NK-92 treated with Interleukin-12 subunit alpha and Interleukin-12 subunit beta, amount 100 ng/mL, for 24 hours (cell line): ENCODE measurements around the gene PLCL1.

Experiments
- DNase-seq: peaks from one replicate; lab custom pipeline; 2025; lab: John Stamatoyannopoulos, UW

The PLCL1 gene

DNA sequence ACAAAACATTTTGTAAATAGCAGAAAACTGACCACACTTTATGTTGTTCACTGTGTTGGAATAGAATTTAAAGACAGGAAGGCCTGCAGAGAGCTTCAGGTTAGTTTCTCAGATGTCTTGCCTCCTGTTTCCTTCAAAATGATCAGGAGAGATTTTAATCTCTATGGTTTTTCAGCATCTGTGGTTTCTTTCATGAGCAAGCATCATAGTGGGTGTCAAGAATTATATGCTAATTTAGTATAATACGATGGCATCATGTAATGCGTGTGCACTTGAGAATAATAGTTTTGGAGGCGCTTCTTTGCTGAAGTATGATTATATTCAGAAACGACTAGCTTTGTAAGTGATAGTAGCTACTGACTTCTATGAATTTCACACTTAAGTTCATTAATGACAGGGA lies 149.9 kb downstream of the PLCL1 start:
- no peak for DNase-seq

DNA sequence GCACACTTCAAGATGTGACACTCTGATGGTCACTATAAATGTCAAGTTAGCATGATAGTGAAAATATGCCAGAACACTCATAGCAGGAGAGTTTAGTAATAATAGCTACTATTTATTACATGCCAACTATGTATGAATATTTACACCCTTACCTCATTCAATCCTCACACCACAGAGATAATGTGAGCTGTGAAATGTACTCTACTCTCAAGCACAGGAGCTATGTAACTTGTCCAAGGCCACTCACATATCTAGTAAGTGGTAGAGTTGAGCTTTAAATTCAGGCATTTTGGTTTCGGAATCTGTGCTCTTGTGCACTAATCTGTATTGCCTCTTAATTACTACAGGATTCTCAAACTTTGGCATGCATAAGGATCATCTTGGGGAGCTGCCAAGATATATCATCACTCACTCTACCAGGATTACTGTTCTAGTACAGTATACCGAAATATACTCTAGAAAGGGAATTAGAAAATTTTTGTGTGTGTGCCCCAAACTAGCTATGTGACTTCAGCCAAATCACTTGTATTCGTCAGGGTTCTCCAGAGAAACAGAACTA lies 154.3 kb downstream of the PLCL1 start:
- DNase-seq, result no peak

DNA sequence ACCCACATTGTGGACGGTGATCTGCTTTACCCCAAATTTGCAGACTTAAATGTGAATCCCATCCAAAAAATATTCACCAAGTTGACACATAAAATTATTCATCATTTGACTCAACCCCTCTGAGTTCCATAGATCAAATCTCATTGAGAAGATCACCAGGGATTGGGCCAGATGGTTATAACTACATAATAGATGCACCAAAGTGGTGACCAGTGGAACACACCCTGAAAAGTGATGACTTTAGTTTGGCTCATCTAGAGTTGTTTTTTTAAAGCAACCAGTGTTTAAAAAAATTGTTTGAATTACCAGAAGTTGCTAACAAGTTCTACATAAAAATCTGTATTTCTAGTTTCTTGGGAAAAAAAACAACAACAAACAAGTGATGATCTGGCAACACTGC lies 155.0 kb downstream of the PLCL1 start:
- DNase-seq, result no peak

DNA sequence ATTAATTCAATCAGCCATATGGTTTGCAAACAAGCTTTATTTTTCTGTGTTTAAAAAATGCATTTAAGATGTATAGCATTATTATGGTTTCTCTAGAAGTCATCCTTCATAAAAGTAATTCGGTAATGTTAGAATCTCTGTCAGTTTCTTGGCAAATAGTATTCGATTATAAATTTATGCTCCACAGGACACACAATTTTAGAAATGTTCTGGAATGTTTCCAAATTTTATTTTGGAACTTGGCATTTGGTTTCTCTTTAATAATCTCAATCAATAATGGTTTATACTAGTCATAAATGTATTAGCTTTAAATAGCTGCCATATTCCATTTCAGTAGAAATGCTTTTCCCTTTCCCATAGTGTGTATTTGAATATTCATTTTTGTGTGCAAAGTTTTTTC lies 156.4 kb downstream of the PLCL1 start:
- DNase-seq, result no peak

DNA sequence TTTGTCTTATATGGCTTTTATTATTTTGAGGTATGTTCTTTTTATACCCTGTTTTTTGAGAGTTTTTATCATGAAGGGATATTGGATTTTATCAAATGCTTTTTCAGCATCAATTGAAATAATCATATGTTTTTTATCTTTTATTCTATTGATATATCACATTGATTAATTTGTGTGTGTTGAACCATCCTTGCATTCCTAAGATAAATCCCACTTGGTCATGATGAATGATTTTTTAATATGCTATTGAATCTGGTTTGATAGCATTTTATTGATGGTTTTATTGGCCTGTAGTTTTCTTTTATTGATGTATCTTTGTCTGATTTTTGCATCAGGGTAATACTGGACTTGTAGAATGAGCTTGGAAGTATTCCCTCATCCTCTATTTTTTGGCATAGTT lies 160.3 kb downstream of the PLCL1 start:
- no peak for DNase-seq

DNA sequence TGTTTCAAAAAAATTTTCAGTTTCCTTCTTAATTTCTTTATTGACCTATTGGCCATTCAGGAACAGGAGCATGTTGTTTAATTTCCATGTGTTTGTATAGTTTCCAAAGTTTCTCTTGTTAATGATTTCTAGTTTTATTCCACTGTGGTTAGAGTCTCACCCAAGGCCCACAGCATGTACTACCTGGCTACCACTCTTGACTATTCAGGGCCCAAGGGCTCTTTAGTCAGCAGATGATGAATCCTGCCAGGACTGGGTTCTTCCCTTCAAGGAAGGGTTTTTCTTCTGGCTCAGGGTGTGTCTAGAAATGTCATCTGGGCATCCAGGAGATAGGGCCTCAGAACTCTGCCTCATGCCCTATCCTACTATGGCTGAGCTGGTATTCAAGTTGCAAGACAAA lies 161.4 kb downstream of the PLCL1 start:
- no peak for DNase-seq

DNA sequence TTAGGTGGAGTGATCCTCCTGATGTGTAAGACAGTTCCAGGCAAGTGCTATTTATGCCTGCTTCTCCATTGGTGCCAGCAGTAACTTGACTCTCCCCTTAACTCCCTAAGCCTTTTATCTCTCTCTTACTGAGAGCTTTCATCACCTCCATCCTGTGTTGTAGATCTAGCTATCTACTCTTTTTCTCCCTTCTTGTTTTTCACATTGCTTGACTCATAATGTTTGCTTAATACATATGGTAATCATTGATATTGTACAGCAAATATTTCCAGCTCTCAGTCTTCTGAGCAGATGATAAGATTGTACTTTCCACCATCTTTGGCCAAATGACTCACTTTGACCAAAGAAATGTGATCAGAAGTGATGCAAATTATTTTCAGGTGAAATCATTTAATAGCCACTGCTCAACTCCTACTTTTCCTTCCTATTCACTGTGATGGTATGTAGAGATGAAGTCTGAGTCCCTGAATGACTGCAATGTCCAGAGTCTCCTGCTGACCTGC lies 165.0 kb downstream of the PLCL1 start:
- DNase-seq, result no peak

DNA sequence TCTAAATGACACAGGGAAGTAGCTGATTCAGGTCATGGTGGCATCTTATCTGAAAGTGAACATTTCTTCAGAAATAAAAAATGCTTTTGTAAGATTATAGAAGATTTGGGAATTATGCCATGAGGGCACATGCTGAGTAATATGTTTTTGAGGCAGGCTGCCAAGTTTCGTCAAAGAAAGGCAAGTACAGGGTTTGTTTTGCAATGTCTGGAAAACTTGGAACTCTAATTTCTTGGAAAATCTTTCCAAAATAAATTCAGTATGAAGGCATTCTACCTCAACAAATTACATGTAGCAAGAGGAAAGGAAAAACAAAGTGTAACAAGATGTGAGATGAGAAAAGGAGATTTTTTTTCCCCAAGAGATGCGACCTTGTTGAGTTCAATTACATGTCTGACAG lies 167.7 kb downstream of the PLCL1 start:
- no peak for DNase-seq

DNA sequence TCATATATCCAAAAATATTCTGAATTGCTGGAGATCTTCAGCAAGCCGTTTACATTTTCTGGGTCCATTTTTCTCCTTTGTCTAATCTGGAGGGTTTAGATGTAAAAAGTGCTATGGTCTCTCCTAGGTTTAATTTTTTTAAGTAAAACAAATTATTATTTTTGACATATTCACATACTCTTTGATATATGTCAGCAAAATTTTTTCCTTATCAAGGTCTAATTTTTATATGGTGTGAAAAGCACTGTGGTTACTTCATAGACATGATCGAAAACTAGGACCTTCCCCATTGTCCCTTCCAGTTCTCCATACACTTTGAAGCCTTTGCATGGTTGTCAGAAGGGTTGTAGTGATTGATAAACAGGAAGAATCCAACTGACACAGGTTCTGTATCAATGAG lies 168.2 kb downstream of the PLCL1 start:
- DNase-seq, result no peak

DNA sequence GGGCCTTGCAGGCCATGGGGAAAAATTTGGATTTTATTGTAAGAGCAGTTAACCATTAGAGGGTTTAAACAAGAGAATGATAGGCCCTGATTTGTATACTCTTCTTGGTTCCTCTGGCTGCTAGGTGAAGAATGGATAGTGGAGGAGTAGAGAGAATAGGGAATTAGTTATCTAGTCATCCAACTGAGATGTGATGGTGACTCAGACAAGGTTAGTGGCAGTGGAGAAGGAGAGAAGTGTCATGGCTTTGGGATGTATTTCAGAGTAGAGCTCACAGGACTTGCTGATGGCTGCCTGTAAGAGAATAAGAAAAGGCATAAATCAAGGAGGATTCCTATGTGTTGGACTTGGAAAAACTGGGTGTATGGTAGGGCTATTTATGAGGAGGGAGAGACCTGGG lies 169.4 kb downstream of the PLCL1 start:
- DNase-seq, result no peak

DNA sequence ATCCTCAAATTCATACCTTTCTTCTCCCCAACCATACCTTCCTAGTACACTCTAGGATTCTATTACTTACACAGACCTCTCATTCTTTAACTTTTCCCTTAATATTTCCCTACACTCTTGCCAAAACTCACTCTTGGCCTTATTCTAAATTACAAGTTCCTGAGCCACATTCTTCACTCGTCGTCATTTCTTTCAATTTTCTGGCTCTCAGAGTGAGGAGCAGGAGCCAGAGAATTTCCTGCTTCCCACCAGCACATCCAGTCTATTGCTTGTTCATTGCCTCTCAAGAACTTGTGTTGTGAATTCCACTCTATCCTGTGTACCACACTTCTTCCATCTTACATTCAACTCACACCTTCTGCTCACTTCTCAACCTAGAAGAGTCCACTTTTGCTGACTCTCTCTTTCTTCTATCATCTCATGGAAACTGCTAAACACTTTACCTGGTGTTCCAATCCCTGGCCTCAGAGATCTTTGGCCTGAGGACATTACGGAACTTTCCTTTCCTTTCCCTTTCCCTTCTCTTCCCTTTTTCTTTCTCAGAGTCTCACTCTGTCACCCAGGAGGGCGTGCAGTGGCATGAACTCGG lies 171.6 kb downstream of the PLCL1 start:
- DNase-seq, result no peak

DNA sequence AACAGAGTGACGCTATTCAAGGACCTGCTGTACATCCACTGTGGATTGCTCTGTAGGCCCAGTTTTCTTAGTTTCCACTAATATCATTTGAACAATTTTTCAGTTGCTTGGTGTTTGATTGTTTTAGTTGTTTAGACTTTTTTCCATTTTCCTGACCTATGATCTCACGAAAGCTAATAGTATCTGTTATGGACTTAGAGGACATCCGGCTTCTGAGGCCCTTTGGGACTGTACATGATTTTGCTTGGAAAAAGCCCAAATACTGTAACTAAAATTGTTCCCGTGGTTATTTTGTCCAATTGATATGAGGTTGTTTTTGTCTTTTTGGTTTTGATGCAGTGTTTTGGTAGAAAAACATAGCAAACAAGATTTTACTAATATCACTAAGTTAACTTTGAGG lies 174.6 kb downstream of the PLCL1 start:
- DNase-seq, result no peak

DNA sequence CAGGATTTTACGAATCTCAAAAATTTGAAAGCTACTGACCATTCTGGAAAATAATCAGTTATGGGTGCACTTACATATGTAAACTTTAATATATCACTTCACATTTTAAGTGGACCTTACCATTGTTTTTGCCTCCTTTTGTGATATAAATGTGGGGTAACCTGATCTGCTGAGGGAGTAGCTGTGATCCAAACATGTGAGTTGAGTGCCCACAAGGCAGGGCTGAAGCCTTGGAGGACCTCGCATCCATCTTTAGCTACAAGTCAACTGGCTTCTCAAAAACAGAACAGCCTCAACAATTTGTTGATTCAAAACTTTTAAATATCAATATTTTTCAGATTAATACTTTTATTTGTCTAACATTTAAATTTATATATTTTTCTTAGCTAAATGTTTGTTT lies 178.2 kb downstream of the PLCL1 start:
- no peak for DNase-seq

DNA sequence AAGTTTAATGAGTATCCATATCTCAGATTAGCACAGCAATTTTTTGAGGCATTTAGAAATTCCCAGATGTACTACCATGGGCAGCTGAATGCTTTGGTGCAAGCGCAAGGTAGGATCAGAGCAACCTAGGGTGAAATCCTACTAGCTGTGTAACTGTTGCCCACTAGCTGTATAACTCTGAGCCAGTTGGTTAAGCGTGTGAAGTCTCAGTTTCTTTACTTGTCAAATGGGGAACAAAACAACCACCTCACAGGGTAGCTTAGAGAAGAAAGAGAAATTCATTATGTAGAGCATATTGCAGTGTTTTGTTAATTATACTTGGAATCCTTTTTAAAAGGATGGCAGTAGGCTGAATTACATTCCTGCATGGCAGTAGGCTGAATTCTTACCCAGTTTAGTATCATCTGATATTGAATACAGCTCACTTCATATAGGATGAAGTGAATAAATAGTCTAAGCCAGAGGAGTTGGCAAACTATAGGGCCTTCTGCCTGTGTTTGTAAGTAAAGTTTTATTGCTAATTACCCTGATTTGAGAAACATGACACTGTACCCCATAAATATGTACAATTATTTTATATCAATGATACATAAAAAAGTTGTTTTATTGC lies 180.7 kb downstream of the PLCL1 start:
- no peak for DNase-seq

DNA sequence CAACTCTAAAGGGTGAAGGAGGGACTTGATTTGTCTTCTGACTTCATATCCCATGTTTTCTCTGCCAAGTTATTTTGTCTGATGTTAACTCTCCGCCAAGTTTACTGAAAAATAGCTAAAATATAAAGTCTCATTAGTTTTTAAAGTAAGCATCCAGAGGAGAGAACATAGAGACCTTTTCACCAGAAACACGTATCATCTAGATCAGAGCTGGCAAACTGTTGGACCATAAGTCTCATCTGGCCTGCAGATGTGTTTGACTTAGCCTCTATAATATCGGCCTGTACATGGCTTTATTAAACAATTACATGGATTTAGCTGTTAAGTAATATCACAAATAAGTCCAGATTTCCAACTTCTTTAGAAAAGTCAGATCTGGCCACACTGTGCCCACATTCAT lies 182.6 kb downstream of the PLCL1 start:
- DNase-seq, result no peak

DNA sequence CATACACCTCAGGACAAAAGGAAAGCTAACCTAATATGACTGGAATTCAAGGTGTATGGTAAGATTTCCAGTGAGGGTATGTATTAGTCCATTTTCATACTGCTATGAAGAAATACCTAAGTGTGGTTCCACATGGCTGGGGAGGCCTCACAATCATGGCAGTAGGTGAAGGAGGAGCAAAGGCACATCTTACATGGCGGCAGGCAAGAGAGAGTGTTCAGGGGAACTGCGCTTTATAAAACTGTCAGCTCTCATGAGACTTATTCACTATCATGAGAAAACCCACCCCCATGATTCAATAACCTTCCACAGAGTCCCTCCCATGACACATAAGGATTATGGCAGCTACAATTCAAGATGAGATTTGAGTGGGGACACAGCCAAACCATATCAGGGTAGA lies 186.0 kb downstream of the PLCL1 start:
- no peak for DNase-seq

DNA sequence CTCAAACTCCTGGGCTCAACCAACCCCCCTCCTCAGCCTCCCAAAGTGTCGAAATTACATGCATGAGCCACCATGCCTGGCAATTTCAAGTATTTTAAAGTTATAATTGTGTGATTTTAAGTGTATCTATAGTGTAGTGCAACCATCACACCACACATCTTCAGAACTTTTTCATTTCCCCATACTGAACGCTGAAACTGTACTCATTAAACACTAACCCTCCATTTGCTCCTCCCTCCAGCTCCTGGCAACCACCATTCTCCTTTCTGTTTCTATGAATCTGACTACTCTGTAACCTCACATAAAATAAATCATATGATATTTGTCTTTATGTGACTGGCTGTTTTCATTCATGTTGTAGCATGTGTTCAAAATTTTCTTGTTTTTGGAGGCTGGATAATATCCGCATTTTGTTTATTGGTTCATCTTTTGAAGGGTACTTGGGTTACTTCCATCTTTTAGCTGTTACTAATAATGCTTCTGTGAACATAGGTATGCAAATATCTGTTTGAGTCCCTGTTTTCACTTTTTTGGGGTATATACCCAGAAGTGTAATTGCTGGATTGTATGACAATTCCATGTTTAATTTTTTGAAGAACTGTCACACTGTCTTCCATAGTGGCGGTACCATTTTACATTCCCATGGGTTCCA lies 188.2 kb downstream of the PLCL1 start:
- DNase-seq, result no peak

DNA sequence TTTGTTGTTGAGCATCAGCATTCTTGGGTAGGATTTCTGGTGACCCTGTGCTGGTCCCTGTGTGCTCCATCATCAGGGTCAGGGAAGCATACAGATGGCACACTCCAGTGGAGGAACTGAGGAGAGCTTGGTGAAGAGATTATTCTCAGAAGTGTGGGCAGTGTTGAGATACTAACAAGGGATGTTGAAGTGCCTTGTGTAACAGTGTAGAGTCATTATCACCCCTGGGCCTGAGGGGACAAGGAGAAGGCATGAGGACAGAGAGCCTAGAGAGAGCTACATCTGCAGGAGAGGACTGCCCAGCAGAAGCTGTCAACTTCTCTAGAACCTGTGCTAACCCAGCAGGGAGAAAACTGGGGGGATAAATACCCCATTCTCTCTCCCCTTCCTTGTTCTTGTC lies 189.0 kb downstream of the PLCL1 start:
- DNase-seq, result no peak

DNA sequence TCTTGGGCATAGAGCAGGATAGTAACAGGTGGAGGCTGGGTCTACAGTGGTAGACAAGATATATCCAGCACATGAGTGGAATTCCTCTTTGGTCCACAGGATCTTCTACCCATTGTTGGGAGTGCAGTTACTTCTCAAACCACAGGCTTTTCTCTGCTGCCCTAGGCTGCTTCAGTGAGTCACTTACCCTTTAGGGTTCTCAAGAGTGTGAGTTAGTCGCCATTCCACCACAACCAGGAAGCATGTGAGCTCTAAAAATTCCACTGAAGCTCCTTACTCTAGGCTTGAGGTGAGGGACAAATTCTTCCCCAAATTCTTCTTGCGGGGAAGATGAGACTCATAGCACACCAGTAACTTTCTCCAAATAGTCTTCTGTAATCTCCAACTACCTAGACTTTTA lies 189.4 kb downstream of the PLCL1 start:
- no peak for DNase-seq

DNA sequence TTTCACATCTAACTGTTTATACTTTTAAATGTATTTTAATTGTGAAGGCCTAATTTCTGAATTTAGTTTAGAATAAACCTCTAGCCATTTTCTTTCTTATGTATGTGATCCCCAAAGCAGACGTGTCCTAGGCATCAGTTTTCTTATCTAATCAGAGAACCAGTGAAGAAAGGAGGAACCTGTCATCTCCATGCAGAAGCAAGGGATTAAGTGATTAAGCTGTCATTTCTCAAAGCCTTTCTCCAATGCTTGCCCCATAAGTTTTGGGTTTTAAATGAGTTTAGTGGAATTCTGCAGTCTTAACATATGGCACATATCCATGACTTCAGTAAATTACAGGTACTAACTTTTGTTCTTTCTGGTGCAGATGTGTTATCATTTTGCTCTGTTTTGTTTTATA lies 190.4 kb downstream of the PLCL1 start:
- no peak for DNase-seq

DNA sequence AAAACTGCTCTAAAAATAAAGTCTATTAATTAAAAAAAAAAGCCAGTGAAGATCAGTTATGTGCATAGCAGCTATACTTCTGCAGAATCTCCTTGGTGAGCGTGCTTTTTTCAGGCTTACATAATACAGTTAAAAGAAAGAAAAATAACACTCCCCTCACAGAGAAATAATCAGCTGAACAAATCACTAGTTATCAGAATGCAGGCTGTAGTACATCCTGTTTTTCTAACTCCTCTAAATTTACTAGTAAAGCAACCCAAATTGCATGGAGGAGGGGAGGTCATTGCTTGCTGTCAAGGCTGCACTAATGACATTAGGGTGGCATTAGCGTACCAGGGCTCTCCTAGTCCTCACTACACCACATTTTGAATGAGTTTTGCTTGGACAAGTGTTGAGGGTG lies 192.2 kb downstream of the PLCL1 start:
- no peak for DNase-seq

DNA sequence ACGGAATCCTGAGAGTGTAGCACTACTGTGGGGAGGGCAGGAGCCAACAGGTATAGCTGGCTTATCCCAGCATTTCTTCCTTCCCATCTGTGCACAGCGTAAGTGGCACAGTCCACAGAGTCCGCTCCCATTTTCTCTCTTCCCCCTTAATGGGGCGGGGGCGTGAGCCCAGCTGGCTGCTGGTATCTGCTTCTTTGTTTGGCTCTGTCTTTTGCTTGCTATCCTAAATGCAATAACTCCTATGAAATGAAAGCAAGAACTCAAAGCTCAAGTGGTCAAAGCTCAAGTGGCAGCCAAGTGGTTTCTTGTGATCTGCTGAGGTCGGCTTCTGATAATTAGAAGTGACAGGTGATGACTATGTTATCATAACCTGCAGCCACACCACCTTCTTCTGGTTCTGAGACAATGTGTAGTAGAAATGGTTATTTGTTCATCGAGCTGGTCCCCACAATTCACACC lies 192.7 kb downstream of the PLCL1 start:
- DNase-seq, result no peak

DNA sequence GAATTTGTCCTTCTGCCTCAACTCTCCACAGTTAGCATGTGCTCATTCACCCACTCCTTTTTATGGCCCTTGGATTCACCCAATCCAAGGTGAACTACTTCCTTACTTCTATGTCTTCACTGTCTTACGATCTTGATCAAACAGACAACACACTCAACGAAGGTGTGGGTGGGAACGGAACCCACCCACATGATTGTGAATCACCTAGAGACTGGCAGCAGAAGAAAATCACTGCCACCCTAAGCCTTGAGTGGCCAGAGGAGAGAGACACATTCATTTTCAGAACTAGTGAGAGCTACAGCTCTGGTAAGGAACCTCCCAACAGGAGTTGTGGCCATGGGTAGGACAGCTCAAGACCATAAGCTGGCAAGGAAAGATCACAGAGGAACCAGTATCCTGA lies 194.3 kb downstream of the PLCL1 start:
- no peak for DNase-seq
